Measurements from ENCODE around the gene RPUSD4.

RPUSD4 gene

DNA sequence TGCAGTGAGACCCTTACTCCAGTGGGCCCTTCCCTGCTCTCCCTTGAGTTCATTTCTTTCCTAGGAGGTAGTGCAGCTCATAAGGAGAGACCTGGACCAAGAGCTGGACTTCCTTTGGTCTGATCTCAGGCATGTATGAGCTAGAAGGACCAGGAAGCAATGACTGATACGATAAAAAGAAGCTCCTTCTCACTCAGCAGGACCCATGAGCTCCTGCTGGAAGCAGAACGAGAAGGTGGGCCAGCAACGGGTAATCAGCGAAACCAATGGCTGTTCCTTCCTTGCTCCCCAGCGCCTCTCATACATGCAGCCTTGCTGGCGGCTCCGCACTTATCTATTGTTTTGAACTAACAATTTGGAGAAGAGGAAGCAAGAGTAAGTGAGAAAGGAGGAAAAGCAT is 56.8 kb downstream of the RPUSD4 start:
- no peak for DNase-seq

DNA sequence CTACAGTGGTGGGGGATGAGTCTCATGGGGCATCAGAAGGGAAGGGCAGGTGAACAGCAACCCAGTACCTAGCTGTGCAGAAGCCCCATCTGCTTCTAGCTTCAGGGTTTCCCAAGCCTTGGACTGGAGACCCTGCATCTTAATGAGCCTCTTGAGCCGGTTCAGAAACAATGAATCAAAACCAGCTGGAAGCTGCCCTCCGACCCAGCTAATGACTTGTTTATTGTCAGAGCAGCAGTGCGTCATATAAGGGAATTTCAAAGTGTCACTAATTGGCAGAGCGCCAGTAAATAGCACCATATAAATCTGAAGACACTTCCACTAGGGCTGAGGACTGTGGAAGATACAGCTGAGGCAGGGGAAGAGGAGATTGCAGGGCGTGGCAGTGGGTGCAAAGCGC is 57.5 kb downstream of the RPUSD4 start:
- no peak for DNase-seq

DNA sequence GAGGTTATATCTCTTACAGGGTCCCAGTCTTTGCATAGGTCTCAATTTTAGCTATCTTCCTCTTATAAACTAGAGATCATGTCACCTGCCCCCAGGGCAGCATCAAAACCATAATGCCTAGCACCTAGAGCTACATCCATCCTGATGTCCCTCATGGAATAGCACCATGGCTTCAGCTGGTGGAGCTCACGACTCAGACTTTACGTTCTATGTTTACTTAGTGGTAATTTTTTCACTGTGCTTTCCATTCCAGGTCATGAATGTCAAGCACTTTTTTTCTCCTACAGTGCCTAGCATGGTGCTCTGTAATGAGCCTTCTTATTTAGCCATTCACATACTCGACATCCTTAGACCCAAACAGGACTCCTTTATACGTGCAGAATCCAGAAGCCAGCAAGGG is 58.4 kb downstream of the RPUSD4 start:
- no peak for DNase-seq

DNA sequence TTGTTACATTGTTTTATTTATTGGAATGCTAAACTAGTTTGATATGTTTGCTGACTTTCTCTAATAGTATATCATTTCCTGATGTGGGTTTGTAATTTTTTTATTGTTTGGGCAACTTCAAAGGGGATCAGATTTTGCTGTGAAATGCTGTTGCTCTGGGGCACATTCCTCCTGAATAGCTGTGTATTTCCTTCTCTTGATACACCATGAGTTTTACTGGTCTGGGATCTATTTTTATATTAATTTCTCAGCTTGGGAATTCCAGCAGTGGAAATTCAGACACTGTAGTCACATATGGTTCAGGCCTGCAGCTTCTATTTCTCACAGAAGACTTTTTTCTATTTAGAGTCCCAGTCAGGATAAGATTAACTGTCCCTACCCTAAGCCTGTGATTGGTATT is 58.9 kb downstream of the RPUSD4 start:
- no peak for DNase-seq

DNA sequence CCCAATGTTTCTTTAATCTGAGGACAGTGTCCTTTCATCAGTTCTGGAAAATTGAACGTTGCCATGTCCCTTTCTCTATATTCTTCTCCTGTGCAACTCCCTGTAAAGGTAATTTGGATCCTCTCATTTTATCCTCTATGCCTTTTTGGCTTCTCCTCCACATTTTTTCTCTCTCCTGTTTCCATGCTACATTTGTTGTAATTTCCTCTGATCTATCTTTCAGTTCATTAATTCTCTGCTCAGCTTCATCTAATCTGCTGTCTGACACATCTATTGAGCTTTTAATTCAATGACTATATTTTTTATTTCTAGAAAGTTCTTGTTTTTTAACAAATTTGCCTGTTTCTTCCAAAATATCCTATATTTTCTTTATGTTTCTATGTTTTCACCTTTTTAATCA is 59.3 kb downstream of the RPUSD4 start:
- DNase-seq, result no peak
